Measurements from ENCODE around the gene RAET1L.
"Not testable (repeated sequence)": the region's sequence is repeated elsewhere in the genome, so short reads cannot be mapped to it uniquely, and the experiment has no call there.

RAET1L gene, protein sequence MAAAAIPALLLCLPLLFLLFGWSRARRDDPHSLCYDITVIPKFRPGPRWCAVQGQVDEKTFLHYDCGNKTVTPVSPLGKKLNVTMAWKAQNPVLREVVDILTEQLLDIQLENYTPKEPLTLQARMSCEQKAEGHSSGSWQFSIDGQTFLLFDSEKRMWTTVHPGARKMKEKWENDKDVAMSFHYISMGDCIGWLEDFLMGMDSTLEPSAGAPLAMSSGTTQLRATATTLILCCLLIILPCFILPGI

DNA sequence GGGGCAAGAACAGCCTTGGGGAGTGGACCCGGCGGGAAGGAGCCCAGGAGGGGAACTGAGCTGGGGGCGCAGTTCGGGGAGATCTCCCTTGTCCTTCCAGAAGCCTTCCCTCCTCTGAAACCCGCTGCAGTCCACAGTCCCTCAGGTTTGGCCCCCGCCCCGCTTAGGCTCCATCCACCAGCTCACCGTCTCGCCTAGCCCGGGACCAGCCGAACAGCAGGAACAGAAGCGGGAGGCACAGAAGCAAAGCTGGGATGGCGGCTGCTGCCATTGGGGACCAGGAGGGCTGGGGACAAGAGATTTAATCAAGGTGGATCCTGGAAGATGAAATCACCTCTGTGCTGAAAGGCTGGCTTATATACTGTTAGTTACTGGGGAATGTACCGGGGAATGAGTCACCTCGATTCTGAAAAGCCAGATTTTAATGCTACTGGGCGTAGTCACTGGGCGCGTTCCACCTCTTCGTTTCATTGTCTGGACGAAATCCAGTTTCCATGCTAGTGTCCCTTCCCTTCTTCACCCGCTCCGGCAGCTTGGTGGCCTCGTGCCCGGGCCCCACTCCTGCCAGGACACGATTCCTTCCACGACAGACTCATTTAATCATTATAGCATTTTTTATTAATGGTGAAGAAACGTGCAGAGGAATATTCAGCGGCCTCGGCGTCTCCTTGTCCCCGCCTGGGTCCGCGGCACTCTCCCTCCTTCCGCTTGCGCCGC, at the start of gene RAET1L:
Gene RAET1L (minus strand): TSS at position 332 of the 717 bp plus-strand sequence. CDS start 61 bp downstream, at position 271.
- no peak for DNase-seq (ENCODE audit: low read depth)

DNA sequence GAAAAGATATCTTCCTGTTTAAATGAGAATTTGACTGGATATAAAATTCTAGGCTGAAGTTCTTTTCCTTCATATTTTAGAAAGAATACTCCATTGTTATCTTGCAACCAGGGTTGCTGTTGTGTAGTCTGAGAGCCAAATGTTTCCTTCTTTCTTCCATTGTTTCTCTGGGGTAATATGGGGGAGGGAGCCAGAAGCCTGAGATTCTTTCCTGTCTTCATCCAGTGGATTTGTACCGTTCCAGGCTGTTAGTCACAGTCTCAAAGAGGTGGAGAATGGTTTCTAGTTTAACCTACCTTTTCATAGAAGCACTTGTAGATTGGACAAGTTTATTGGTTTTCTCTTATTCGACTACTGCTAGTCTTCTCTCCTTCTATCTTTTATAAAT, 49.7 kb upstream of the RAET1L start:
- no peak for DNase-seq (ENCODE audit: low read depth)

DNA sequence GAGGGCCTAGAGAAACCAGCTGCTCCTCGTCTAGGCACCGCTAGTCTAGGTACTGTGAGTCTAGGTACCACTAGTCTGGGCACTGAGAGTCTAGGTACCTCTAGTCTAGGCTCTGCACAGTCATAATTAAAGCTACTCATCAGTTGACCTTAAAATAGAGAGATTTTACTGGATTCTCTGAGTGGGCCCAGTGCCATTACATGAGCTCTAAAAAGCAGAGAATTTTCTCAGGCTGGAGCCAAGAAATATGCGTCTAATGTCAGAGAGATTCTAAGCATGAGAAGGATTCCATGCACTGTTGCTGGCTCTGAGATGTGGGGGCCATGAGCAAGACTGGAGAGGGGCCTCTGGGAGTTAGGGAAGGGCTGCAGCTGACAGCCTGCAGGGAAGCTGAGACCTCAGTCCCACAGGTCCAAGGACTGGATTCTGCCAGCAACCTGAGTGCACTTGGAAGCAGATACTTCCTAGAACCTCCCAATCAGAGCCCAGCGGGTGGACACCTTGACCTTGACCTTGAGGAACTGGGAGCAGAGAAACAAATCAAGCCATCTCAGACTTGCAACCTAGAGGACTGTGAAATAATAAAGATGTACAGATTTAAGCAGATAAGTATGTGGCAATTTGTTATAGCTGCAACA, 49.2 kb upstream of the RAET1L start:
- DNase-seq (ENCODE audit: low read depth), result not testable (repeated sequence)

DNA sequence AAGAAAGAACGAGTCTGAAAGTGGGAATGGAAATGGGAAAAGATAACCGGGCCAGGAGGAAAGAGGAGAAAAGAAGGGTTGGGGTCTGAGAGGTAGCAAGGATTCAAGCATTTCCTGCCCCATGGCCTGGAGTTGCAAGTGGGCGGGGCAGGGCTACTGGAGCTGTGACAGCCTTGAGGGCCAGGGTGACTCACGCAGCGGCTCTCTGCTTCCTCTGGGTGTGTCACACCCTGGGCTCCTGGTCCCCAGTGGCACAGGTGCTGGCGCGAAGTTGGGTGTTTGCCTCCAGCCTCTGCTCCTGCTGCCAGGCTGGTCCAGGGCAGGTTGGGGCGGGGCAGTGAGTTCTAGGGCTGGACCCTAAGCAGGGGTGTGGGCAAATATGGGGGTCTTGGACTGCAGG, 46.9 kb upstream of the RAET1L start:
- DNase-seq (ENCODE audit: low read depth), result no peak

DNA sequence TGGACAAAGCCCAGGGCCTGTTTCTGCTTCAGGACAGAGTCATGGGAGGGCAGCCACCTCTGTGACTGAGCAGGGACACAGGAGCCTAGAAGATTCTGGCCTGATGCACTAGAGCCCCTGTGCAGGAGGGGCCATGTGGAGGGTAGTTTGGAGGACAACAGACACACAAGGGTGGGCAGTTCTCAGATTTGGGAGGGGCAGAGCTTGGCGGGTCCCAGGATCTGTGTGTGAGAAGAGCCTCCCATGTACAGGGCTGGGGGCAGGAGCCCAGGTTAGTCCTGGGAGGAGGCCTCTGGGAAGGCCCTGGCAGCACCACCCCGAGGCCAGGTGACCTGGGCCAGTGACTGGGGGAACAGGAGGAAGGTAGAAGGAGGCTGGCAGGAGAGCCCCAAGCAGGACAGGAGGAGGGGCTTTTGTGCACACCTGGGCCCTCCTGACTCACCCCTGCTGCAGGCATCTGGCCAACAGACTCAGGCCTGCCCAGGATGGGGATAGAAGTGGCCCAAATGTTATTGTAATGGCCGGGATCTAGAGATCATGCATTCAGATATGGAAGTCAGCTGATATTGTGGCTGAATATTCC, 45.0 kb upstream of the RAET1L start:
- no peak for DNase-seq (ENCODE audit: low read depth)

DNA sequence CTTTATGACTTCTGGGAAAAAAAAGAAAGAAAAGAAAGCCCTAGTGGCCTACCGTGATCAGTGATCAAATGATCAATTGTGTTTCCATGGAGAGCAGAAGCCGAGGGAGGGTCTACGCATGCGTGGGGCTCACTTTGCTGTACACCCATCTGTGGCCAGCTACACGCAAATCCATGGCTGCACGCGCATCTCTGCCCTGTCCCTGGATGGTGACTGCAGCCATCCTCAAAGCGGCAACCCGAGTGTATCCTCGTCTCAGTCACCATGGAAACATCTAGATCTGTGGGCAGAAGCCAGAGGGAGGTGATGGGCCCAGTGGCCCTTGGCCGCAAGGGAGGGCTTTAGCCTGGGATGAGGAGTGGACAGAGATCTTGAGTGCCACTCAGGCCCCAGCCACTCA, 44.4 kb upstream of the RAET1L start:
- no peak for DNase-seq (ENCODE audit: low read depth)

DNA sequence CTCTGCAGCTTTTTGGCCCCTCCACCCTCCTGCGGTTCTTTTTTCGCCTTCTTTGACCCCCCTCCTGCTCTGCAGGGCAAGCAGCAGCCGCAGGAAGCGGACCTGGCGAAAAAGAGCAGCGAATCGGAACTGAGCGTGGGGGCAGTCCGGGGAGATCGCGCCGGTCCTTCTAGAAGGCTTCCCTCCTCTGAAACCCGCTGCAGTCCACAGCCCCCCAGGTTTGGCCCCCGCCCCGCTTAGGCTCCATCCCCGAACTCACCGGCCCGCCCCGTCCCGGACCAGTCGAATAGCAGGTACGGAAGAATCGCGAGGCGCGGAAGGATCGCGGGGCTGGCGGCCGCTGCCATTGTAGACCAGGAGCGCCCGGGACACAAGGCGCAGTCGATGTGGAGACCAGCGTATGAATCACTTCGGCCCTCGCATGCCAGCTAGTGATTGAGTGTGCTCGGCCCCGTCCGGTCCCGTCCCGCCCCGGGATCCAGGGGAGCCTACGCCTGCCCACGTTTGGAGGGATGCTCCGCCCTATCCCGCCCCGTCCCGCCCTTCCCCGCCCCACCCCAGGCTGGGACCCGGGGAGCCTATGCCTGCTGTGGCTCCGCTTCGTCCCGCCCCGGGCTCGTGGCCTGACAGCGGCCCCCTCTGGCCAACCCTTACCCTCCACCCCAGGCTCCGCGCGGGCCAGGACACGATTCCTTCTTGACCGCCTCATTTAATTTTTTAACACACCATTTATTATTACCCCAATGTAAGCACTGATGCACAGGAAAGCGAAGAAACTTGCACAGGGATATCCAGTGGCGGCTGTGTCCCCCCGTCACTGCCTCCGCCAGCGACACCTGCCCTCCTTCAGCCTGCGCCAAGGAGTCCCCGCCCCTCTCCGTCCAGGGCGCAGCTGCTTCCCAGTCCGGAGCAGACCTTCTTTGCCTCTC, 43.7 kb upstream of the RAET1L start, which contains the start of gene ULBP3:
Gene ULBP3 (minus strand): TSS at position 402 of the 929 bp plus-strand sequence. CDS start 55 bp downstream, at position 347.
- DNase-seq (ENCODE audit: low read depth), result peak; percentile 52

DNA sequence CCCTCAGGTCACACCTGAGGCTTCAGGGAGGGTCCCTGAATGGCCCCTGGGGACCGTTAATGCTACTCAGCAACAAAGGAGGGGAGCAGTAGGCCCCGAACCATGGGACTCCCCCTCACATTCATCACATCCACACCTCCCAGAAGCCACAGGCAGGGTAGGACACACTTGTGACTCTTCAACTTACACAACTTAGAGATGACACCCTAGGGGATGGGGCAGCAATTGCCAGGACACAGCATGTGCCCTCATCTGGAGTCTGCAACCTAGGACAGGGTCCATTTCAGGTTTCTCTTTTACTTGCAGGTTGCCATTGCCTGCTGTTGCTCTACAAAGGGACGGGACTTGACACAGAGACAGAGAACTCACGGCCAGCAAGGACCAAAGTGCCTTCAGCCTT, 42.8 kb upstream of the RAET1L start:
- DNase-seq (ENCODE audit: low read depth), result no peak

DNA sequence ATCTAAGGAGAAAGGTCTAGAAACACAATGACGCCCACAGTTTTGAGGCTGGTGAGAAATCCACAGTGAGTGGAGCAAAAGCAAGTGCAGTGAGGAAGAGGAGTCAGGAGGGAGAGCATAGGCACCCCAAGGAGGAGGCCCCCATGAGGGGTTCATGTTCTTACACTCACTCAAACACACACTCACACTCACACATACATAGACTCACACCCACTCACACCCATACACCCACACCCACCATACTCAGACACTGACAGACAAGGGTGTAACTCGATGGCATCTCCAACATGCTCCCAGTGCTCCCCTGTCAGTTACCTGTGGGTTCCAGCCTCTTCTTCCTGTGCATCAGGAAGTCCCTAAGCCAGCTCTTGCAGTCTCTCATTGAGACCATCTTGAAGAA, 39.8 kb upstream of the RAET1L start:
- no peak for DNase-seq (ENCODE audit: low read depth)

DNA sequence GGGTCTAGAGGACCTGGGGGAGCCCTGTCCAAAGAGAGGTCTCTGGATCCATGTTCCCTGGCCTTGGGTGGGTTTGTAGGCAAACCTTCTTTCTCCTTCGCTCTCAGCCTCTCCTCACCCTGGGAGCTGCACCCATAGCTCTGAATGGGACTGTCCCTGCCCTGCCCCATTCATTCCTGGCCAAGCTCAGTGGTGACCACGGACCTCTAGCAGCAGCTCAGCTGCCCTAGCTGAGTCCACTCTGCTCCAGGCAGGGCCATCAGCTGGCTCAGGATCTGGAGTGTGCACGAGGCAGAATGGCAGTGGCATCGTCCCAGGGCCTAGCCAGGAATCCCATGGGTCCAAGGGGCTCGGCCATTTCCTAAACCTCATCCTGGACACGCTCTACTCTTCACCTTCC, 38.3 kb upstream of the RAET1L start:
- DNase-seq (ENCODE audit: low read depth), result no peak

DNA sequence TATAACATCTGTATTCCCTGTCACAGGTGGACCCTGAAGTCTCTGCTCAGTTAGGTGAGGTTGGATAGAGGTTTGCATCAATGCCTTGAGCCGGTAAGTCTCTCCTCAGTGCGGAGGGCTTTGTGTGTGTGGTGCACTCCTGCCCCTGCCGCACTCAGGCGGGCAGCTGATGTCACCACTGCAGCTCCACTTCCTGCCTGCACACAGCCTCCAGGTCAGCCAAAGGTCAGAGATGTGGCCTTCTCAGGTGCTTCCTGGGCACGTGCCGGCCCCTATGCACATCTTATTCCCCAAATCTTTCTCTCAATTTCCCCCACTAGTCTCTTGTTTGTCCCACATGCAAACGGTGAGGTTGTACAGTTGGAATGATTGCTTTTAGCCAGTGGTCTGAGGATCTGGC, 34.6 kb upstream of the RAET1L start:
- DNase-seq (ENCODE audit: low read depth), result not testable (repeated sequence)

DNA sequence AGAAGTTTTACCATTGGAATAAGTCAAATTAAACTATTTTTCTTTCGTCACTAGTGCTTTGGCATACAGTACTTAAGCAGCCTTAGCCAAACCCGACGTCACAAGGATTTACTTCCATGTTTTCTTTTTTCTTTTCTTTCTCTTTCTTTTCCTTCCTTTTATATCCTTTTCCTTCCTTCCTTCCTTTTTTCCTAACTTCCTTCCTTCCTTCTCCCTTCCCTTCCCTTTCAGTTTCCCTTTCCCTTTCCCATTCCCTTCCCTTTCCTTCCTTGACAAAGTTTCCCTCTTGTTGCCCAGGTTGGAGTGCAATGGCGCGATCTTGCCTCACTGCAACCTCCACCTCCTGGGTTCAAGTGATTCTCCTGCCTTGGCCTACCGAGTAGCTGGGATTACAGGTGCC, 33.7 kb upstream of the RAET1L start:
- no peak for DNase-seq (ENCODE audit: low read depth)

DNA sequence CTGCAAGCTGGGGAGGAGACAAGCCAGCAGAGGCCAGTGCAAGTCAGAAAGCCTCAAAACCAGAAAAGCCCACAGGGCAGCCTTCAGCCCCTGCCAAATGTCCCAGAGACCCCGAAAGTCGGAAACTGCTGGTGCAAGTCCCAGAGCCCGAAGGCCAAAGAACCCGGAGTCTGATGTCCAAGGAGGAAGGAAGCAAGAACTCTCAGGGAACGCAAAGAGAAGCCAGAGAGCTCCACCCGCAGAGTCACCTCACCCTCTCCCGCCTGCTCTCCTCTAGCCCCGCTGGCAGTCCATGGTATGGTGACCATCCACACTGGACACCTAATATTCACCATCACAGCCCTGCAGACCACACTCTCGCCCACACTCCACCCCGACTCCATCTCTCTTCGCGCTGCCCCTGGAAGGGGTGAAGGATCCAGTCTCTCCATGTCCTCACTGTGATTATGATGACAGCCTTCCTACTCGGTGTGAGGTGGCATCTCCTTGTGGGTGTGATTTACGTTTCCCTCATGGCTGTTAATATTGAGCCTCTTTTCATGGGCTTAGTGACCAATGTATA, 33.0 kb upstream of the RAET1L start:
- no peak for DNase-seq (ENCODE audit: low read depth)

DNA sequence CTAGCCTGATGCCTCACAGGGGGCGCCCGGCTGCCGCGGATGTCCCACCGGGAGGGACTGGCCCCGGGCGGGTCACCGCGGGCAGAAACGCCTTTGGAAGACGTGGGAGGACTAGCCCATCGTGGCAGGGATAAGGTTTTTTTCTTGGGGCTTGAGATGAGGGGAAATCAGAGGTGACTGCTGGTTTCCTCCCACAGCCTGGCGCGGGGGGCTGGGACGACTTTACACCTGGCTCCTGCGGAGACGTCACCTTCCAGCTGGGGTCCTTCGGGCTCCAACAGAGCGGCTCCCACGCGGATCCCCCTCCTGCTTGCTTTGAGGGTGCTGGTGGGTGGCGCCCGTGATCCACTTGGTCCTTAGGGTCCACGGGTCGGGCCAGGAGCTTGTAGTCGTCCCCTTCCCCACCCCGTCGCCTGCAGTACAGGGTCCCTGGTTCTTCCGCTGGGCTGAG, 32.2 kb upstream of the RAET1L start:
- DNase-seq (ENCODE audit: low read depth), result no peak

DNA sequence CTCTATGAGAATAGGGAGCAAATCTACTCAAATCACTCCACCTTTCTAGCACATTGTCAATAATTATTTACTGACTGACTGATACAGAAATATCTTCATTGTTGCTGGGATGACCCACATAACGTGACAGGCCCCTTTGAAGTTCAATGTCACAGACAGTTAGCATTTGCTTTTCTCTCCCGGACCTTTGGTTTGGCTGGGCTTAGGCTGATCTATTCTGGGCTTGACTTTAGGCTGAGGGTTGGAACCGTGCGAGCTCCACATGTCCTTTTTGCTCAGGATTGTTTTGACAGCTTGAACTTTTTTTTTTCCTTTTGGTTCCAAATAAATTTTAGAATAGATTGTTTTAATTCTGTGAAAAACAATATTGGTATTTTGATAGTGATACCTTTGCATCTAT, 31.6 kb upstream of the RAET1L start:
- no peak for DNase-seq (ENCODE audit: low read depth)

DNA sequence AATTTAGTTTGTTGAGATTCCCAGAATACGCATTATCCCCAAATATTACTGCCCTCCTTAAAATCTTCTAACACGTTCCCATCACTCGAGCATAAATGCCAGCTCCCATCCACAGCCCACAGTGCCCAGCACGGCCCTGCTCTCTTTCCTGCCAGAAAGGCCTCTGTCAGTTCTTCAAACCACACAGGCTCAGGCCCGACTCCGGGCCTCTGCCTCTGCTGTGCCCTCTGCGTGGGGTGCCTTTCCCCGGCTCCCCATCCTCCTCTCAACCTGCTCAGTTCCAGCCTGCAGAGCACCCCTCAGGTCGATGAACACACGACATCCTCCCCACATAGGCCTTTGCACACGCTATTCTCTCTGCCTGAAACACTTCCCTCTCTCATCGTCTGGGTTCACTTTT, 30.8 kb upstream of the RAET1L start:
- DNase-seq (ENCODE audit: low read depth), result no peak

DNA sequence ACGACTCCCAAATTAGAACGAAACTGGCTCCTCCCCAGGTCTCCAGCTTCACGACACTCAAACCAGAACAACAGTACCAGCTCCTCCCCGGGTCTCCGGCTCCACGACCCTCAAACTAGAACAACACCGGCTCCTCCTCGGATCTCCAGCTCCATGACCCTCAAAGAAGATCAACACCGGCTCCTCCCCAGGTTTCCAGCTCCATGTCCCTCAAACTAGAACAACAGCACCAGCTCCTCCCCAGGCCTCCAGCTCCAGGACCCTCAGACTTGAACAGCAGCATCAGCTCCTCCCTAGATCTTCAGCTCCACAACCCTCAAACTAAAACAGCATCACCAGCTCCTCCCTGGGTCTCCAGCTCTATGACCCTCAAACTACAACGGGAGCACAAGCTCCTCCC, 29.8 kb upstream of the RAET1L start:
- no peak for DNase-seq (ENCODE audit: low read depth)

DNA sequence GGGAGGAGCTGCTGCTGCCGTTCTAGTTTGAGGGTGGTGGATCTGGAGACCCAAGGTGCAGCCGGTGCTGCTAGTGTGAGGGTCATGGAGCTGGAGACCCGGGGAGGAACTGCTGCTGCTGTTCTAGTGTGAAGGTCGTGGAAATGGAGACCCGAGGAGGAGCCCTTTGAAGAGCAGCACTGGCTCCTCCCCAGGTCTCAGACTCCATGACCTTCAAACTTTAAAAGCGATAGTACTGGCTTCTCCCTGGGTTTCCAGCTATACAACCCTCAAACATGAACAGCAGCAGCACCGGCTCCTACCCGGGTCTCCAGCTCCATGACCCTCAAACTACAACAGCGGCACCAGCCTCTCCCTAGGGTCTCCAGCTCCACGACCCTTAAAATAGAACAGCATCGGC, 28.1 kb upstream of the RAET1L start:
- no peak for DNase-seq (ENCODE audit: low read depth)

DNA sequence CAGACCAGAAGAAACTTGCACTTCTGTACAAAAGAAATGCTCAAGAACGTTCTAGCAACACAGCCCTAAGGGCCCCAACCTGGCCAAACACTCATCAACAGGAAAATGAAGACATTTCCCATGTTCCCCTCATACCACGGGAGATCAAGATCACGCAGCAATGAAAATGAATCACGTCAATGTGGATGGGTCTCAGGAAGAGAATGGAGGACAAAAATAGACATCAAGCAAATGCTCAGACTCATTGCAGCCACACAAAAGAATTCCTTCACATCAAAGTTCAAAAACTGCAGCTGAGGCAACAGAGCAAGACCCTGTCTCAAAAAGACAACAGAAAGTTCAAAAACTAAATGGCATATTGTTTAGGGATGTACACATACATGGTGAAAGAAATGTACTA, 25.5 kb upstream of the RAET1L start:
- DNase-seq (ENCODE audit: low read depth), result no peak

DNA sequence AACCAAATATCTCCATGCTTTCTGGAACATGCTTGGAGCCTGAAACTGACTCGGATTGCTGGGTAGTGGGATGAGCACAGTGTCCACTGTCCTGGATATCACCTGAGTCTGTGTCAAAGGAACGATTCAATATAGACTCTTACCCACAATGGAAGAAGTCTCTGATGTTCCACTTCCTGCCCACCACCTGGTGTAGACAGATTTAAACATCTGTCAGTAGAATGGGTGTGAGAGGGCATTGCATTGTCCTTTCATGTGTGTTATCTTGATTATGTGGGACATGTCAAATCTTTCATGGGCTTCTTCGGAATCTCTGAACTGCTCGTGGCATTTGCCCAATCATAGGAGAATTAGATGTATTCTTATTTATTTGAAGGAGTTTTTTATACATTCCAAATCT, 22.8 kb upstream of the RAET1L start:
- no peak for DNase-seq (ENCODE audit: low read depth)

DNA sequence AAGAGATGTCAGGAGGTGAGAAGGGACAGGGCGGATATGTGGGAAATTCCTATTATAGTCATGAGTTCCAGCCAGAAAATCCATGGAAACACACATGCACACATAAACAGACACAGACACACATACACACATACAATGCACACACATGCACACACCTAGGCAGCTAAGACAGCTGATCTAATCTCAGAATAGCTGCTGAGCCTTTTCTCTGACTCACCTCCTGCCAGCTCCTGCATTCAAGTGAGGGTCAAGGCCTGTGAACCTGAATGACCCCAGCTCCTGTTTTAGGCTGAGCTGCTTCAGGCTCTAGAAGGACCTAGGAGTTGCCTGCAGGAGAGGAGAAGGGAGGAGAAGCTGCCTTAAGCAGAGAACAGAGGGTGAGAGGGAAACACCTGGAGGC, 21.6 kb upstream of the RAET1L start:
- no peak for DNase-seq (ENCODE audit: low read depth)

All from stimulated activated CD8-positive, alpha-beta memory T cell treated with anti-CD3 and anti-CD28 coated beads, Interleukin-12 subunit alpha, Interleukin-12 subunit beta, amount 100 ng/mL, for 4 hours (primary cell).